22Rv1 (cell line): ENCODE data around the gene GLG1.

Source experiments
- CTCF ChIP-seq: fragments of 450-650 bp; IDR thresholded peaks from 2 replicates; pipeline ENCODE4 v1.5.1; 2017; ENCODE audit warnings: mild to moderate bottlenecking
- ZFX ChIP-seq: fragments of 450-650 bp; IDR thresholded peaks from 2 replicates; pipeline ENCODE4 v1.6.1; 2017; ENCODE audit warnings: antibody characterized with exemption, borderline replicate concordance

GRCh38 chr16:74556375-74556922 is 50.5 kb downstream of the GLG1 start:
- TF ChIP-seq CTCF (no peak), ZFX (no peak)
